Fibroblast of skin of scalp (primary cell): Measurements from ENCODE around the gene KMT2D.
A peak's percentile ranks its signal among the peaks of the same experiment; 100 is the strongest.

Experiments
- DNase-seq: peaks from one replicate; pipeline ENCODE4 v3.0.0-alpha.2; 2013

The KMT2D gene

DNA sequence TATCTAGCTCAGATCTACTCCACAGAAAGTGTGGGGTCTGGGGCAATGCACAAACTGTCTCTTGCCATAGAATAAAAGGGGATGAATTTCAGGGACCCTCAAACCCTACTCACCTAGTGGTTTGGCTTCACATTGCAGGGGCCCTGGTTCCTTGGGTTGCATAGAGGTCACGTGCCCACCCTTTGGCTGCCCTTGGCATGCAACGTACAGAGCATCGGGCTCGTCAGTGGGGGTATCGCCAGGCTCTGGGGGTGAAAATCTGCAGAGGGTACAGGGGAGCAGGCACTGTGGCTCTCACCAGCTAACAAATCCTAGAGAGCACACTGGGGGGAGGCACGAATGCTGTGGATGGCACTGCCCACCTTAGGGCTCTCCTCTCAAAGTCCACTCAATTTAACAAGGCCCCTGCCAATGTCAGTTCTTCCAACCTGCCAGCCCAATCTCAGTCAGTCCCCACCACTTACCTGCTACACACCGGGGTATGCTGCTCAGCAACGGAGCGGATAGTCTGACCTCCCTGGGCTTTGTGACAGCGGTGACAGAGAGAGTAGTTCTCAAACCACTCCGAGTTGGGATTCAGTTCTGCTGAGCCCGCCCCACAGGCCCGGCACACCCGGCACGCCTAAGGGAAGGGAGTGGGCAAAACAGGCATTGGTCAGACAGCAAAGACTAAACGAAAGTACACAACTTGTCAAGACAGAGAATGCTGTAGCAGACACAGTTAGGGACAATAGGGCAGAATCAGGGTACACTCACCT is 8.0 kb downstream of the KMT2D start:
- no peak for DNase-seq

DNA sequence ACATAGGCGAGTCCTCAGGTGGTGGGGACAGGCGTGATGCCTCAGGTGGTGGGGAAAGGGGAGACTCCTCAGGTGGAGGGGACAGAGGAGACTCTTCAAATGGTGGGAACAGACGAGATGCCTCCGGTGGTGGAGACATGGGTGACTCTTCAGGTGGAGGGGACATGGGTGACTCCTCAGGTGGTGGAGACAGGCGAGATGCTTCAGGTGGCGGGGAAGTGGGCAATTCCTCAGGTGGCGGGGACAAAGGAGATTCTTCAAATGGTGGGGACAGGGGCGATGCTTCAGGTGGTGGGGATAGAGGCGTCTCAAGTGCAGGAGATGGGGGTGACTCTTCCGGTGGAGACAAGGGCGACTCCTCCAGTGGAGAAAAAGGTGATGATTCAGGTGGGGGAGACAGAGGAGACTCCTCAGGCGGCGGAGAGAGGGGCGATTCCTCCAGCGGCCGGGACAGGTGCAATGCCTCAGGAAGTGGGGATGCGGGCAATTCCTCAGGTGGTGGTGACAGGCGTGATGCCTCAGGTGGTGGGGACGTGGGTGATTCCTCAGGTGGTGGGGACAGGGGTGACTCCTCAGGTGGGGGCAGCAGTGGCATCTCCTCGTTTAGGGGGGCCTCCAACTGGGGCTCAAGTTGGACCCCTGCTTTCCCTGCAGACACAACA is 8.7 kb downstream of the KMT2D start:
- no peak for DNase-seq

DNA sequence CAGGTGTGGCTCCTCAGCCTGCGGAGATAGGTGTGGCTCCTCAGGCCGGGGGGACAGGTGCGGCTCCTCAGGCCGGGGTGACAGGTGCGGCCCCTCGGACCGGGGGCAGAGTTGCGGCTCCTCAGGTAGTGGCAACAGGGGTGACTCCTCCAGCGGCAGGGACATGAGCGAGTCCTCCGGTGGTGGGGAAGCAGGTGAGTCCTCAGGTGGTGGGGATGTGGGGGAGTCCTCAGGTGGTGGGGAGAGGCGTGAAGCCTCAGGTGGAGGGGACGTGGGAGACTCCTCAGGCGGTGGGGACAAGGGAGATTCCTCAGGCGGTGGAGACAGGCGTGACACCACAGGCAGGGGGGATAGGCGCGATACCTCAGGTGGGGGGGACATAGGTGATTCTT is 9.2 kb downstream of the KMT2D start:
- DNase-seq = no peak

DNA sequence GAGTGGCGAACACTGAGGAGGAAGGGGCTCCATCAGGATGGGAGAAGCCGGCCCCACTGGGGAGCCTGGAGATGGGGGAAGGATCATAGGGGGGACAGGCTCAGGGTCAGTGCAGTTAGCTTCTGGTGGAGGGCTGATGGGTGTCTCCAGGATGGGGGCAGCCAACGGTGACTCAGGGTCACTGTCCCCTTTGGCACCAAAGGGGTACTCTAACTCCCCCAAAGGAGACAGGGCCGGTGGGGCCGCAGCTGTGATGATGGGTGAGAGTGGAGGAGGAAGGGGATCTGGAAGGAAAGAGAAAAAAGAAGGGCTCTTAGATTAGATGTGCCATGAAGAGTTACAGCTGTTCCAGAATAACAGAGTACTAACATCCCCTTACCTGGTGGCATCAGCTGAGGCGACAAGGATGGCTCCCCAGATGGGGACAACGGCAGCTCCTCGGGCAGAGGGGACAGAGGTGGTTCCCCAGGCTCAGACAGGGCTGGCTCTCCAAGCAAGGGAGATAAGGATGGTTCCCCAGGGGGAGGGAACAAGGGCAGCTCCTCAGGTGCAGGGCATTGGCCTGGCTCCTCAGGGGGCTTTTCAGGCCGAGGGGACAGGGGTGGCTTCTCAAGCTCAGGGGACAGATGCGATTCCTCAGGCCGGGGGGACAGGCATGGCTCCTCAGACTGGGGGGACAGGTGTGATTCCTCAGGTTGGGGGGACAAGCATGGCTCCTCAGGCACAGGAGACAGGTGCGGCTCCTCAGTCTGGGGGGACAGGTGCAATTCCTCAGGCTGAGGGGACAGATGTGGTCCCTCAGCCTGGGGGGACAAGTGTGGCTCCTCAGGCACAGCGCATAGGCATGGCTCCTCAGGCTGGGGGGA is 9.9 kb downstream of the KMT2D start:
- no peak for DNase-seq

DNA sequence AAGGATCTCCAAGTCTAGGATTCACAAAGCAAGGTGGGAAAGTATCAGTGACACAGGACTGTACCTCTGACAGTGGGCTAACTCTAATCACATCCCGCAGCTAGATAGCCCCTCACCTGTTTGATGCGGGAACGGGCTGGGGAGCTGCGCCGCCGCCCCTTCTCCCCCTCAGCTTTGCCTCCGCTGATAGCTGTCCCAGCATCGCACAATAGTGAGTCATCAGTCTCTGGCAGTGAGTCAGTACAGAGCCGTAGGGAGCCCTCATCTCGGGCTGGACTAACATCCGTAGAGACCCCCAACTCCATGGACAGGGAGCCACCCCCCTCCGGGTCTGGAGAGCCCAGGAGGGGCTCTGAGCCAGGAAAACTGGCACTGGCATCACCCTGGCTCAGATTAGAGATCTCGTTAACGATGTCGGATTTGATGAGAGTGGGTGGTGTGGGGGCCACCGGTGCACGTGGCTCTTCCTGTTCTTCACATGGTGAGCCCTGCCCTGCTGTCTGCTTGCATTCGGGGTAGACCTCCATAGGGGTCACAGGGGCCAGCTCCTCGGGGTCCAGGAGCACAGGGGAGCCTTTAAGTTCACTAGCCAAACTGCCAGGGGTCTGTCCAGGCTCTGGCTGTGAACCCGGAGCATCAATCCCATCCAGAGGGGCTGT is 10.9 kb downstream of the KMT2D start:
- peak; percentile 50 for DNase-seq

DNA sequence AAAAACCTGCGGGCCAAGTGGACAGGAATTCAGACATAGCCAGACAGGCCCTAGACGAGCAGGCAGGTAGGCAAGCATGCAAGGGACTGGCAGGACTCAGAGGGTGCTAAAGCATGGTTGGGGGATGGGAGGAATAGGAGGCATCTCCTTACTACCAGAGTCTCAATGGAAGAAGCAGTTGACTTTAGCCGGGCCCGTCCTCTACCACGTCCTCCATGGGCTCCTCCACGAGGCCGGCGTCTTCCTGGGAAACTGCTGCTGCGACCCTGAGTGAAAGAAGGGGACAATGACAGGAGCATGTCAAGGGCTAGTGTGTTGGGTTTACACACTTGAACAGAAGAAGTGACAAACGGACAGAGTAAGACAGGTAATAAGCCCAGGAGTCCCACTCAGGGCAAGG is 11.6 kb downstream of the KMT2D start:
- DNase-seq = no peak

DNA sequence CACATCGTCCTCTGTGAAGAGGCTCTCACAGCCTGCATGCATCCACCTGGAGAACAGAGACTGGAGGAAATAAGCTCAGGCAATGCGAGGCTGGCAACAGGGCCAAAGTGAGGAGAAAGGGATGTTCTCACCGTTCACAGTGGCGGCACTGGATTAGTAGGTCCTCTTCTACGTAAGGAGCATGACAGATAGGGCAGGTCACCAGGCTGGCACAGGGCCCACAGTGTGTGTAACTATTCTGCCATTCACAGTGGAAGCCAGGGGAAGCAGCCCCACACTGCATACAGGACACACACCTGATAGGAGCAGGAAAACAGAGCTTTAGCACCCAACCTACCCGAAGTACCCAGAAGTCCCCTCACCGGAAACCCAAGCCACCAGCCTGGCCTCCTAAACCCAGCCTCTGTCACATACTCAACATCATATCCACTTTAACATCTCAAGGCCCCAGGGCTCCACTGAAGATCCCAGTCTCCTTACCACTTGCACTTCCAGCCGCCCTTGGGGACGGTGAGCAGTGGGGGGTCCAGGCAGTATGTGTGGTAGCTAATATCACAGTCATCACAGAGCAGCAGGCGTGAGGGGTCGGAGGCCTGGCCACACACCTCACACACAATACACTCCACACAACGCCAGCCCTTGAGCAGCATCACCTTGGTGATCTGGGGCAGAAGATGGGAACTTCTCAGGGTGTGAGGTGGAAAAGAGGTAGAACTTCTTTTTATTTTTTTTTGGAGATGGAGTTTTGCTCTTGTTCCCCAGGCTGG is 14.3 kb downstream of the KMT2D start:
- DNase-seq = no peak

DNA sequence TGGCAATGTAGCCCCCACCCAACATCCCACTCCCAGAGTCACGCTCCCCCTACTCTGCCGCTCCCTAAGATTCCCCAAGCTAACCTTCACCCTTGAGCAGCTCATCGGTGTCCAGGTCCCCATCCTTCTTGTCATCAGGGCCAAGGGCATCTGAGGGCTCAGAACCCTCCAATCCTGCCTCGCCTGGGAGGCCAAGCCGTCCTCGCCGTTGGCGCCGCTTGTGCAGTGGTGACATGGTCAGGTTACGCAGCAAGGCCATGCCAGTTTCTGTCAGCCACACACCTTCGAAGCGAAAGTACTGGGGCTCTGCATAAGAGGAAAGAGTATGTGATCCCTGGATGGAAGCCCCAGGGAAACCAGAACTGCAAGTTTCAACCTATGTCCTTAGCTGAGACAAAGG is 15.9 kb downstream of the KMT2D start:
- DNase-seq = no peak

DNA sequence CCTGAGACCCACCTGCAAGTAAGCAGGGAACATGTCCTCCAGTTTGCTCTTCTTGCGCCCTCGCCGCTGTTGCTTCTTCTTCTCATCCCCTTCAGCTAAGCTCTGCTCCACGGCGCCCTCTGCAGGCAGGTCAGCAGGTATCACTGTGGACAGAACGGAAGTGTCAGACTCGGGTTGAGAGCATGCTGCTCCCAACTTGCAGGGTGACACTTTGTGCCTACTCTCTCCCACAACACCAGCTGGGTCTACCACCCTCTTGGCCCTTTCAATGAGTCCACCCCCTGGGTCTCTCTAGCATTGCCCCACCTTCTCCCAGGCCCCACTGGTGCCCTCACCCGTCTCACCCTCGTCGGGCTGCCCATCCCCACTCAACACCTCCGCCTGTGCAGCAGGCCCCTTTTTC is 16.7 kb downstream of the KMT2D start:
- peak; percentile 52 for DNase-seq

DNA sequence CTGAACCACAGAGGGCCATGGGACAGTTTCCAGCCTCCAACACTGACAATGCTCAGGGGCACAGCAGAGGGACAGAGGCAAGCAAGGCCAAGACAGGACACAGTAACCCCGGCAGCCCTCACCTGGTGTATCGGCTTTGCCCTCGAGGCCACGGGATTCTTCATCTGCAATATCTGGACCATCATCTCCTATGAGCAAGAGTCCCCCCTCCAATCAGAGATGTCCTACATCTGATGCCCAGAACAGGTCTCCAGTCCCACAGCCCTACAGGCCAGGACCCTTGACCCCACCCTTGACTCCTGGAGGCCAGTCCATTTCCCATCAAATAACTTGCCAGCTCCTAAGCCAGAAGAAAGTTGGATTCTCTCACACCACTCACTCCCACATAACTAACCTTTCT is 17.4 kb downstream of the KMT2D start:
- no peak for DNase-seq

DNA sequence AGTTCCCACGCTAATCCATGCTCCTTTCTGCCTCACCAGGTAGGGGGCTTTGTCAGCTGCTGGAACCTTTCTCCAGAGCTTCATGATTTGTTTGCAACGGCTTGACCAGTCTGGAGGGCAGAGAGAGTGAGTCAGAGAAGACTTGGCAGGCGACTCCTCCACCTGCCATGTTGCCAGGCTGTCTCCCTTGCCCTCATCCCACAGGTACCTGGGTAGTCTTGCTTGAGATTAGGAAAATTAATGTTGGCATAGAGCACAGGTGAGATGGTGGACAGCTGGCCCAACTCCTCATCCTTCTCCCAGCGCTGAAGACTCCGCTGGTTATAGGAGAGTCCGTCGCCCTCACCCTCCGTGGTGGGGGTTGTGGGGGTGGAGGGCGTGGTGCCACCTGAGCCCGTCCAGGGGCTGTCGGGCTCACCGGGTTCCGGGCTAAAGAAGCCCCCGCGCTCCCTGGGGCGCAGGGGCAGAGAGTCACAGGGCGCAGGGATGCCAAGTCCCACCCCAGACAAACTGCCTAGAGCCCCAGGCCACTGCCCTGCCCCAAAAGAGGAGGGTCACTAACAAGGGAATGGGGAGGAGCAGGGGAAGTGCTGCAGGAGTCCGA is 18.6 kb downstream of the KMT2D start:
- no peak for DNase-seq

DNA sequence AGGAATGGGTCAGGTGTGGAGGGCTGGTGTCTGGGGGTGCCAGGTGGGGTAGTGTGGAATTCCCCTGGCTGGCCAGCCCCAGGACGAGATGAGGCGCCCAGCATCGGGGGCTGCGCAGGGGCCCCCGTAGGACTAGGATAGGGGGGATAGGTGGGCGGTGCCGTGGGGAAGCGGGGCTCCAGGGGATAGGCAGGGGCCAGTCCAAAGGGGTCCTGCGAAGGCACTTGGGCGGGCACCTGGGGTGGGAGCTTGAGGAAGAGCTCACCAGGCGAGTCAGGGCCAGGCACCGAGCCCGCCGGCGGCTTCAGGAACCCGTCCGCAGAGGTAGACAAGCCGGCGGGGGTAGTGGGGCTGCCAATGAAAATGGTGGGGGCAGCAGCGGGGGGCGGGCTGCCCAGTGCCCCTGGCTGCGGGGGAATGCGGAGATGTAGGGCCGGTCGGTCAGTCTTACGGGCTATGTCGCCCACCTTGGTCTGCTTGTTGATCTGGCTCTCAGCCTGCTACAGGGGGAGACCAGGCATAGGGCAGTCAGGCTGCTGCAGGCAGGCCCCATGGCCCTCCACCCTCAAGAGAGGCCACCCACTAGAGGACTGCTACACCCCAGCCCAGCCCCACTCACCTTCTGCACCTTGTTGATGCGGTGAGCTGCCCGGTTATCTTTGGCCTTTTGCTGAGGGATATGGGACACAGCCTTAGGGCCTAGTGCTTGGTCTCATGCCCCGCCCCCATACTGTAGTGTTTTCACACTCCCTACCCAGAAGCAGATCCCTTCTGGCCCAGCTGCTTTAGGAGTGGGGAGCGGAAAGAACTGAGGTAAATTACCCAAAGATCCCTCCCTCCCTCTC is 19.3 kb downstream of the KMT2D start:
- DNase-seq = no peak

DNA sequence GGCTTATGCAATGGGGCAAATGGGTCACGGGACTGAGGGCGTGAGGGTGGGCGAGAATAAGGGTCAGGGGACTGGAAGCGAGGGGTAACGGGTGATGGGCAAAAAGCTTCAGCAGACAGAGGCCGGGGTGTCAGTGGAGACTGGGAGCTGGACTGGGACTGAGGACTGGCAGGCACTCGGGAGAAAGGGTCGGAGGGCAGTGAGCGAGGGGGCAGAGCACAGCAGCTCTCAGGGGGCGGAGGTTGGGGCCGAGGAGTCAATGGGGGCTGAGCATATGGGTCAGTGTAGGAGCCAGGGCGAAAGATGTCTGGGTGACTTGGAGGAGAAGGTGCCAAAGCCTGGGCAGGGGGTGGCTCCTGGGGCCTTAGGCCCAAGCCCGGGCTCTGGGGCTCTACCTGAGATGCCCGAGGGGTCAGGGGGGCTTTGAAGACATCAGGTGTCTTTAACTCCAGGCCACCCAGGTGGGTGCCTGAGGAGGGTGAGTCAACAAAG is 20.2 kb downstream of the KMT2D start:
- no peak for DNase-seq

DNA sequence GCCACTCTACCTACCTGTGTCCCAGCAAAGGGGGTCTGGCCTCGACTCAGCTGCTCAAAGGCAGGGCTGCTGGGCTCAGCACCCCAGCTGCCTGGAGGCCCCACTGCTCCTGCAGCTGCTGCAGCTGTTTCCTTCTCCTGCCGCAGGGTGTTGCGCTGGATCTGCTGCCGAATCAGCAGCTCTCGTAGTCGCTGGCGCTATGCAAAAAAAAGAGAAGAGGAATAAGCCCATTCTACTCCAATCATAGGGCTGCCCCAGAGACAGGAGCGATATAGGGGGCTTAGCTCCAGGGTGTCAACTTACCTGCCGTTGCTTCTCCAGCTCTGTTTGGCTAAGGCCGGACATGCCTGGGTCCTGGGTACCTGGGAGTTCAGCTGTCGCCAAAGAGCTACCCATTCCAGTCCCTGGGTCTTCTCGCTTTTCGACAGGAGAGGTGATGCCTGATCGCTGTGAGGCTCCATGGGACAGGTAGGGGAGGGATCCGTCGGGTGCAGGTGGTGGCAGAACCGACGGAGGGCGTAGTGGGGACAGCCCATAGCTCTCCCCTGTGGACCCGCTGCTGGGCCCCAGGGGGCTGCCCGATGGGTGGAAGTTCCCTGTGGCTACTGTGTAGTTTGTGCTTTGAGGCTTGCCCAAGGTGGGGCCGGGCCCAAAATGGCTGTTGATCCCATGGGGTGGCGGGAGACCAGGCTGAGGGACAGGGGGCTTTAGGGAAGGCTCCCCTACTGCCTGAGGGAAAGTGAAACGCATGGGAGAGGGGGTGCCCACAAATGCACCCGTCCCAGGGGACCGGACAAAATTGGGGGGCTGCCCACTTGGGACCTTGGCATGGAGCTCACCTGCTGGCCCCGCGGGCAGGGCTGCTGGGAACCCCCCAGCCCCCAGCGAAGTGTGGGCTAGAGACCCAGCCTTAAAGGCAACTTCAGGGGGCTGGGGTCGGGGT is 20.9 kb downstream of the KMT2D start:
- DNase-seq = no peak

DNA sequence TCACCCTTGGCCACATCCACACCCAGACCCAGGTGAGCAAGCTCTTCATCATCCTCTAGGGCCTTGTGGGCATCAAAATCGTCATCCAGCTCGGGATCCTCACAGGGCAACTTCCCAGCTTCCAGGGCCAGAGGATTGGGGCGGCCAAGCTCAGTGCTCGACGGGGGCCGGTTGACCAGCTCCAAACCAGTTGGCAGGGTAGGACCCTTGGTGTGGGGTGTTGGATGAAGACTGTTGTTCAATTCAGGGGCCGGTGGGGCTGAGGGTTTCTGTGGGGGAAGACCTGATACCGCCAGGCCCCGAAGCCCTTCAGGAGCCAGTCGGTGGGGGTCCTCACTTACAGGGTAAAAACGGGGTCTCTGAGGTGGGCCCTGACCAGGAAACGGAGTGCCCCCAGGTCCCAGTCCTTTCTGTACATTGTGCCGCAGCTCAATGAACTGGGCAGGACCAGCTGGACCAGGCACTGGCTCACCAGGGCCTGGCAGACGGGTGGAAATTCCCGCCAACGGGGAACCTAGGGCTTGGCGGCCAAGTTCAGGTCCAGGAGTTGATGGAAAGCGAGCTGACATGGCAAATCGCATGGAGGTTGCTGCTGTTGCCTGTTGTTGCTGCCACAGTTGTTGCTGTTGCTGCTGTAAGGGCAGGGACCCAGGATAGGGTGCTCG is 22.2 kb downstream of the KMT2D start:
- no peak for DNase-seq

DNA sequence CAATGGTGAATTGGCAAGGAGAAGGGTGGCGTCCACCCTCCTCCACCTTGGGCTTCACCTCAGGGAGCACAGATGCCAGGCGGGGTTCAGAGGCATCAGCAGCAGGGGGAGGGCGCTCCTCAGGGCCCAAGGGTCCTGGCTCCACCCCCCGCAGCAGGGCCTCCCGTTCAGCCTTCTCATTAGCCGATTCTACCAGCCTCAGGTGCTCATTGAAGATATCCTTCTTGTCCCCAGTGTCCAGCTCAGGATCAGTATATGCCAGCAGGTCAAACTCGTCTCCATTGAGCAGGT is 22.7 kb downstream of the KMT2D start:
- no peak for DNase-seq

DNA sequence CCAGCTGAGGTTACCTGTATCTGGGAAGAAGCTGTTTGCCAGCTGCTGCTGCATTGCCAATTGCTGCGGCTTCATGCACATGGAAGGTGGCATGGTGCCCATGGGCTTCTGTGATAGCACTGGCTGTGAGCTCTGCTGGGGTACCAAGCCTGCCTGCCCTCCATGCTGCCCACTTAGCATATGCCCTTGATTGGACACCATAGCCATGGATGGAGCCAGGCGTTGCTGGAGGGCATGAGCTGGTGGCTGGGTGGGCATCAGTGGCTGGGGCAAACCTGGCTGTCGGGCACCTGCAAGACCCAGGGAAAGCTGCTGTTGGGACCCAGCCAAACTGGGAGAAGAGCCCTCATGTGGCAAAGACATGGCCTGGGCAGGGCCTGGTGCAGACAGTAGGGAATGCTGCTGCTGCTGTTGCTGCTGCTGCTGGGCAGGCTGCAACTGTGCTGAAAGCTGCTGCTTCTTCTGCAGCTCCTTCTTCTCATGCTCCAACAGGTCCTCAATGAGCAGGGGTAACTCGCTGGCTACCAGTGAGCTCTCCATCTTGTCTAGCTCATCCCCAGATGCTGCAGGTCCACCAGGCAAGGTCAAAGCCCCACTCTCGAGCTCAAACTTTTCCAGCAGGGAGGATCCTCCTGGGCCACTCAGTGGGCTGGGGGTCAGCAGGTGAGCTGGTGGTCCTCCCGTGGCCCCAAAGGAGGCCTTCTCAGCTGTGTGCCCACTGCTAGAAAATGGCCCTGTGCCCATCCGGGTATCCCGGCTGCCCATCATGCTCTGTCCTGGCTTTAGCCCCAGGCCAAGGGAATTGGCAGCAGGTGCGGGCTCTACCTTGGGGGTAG is 23.3 kb downstream of the KMT2D start:
- no peak for DNase-seq

DNA sequence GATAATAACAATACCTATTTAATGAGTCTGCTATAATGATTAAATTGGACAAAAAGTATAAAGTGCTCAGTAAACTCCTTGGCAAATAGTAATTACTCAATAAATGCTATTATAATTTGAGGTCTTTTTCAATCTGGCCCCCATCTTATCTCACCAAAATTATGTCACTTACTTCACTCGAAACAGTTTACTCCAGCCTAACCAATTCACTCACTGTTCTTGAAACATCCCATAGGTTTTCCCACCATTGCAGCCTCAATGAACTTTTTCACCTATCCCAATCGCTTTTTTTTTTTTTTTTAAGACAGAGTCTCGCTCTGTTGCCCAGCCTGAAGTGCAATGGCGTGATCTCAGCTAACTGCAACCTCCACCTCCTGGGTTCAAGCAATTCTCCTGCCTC is 24.6 kb downstream of the KMT2D start:
- DNase-seq = no peak
